RWPE2 (cell line): ENCODE results near the gene SV2B.

Experiments
- ATAC-seq: fragments of 200-7000 bp; cut with Tn5 transposase; 3 replicates; pipeline ENCODE4 v1.9.1; 2021; ENCODE audit warnings: low read depth
- DNase-seq: peaks from one replicate; pipeline ENCODE4 v3.0.0-alpha.2; 2020; ENCODE audit warnings: low spot score
- H3K27ac ChIP-seq: fragments of 450-650 bp; 2 replicates; pipeline ENCODE4 v1.5.1; 2017; ENCODE audit warnings: mild to moderate bottlenecking; ENCODE audit not compliant: poor library complexity, severe bottlenecking
- H3K27me3 ChIP-seq: fragments of 250-450 bp; sonication (Bioruptor Pico); 2 replicates; pipeline ENCODE4 v1.5.1; 2021; ENCODE audit warnings: mild to moderate bottlenecking, moderate library complexity; ENCODE audit not compliant: insufficient read depth, poor library complexity, severe bottlenecking
- H3K36me3 ChIP-seq: fragments of 250-450 bp; sonication (Bioruptor Pico); 2 replicates; pipeline ENCODE4 v1.5.1; 2020; ENCODE audit warnings: low read depth, mild to moderate bottlenecking, moderate library complexity
- H3K4me1 ChIP-seq: fragments of 250-450 bp; sonication (Bioruptor Pico); 2 replicates; pipeline ENCODE4 v1.5.1; 2021; ENCODE audit warnings: mild to moderate bottlenecking, moderate library complexity; ENCODE audit not compliant: insufficient read depth, poor library complexity, severe bottlenecking
- H3K4me3 ChIP-seq: fragments of 250-450 bp; sonication (Bioruptor Pico); 2 replicates; pipeline ENCODE4 v1.5.1; 2021; ENCODE audit warnings: mild to moderate bottlenecking, moderate library complexity; ENCODE audit not compliant: severe bottlenecking
- H3K9me3 ChIP-seq: fragments of 250-450 bp; sonication (Bioruptor Pico); 2 replicates; pipeline ENCODE4 v1.5.1; 2021; ENCODE audit warnings: mild to moderate bottlenecking, moderate library complexity; ENCODE audit not compliant: severe bottlenecking
- CTCF ChIP-seq: fragments of 450-650 bp; IDR thresholded peaks from one replicate; pipeline ENCODE4 v1.5.1; 2017; ENCODE audit warnings: mild to moderate bottlenecking, moderate library complexity; ENCODE audit not compliant: poor library complexity, severe bottlenecking

SV2B gene

GRCh38 chr15:91151781-91152563, 51.9 kb downstream of the SV2B start:
- H3K27me3 ChIP-seq, result peaks cover 13% of the 10 kb centered on the region
- H3K27ac ChIP-seq, result no peak overlapping the region
- H3K36me3 ChIP-seq, result no peaks in the 10 kb centered on the region
- H3K4me3 ChIP-seq, result no peak overlapping the region
- H3K4me1 ChIP-seq, result no peaks in the 10 kb centered on the region
- no peak for DNase-seq
- no peak for ATAC-seq
- no peaks in the 10 kb centered on the region for H3K9me3 ChIP-seq
- TF ChIP-seq CTCF, result no peak

- no peak overlapping the region for H3K27ac ChIP-seq
- peaks cover 13% of the 10 kb centered on the region for H3K27me3 ChIP-seq
- H3K36me3 ChIP-seq, result no peaks in the 10 kb centered on the region
- H3K4me1 ChIP-seq, result no peaks in the 10 kb centered on the region
- TF ChIP-seq CTCF, result no peak
- H3K4me3 ChIP-seq, result no peak overlapping the region
- no peak for DNase-seq
- ATAC-seq, result no peak
- H3K9me3 ChIP-seq, result no peaks in the 10 kb centered on the region
Measured at GRCh38 chr15:91152896-91153581, 53.0 kb downstream of the SV2B start.

GRCh38 chr15:91153954-91154353, 53.9 kb downstream of the SV2B start:
- Histone ChIP-seq H3K36me3 (no peaks in the 10 kb centered on the region), H3K4me1 (no peaks in the 10 kb centered on the region), H3K27me3 (peaks cover 18% of the 10 kb centered on the region), H3K9me3 (no peaks in the 10 kb centered on the region), H3K4me3 (no peak overlapping the region), H3K27ac (no peak overlapping the region)
- no peak for ATAC-seq
- DNase-seq, result no peak
- no peak for TF ChIP-seq CTCF

GRCh38 chr15:91156175-91156726, 56.2 kb downstream of the SV2B start:
- H3K4me1 ChIP-seq, result no peaks in the 10 kb centered on the region
- no peaks in the 10 kb centered on the region for H3K9me3 ChIP-seq
- TF ChIP-seq CTCF, result no peak
- no peak for DNase-seq
- no peak overlapping the region for H3K4me3 ChIP-seq
- H3K27me3 ChIP-seq, result peaks cover 32% of the 10 kb centered on the region
- H3K36me3 ChIP-seq, result no peaks in the 10 kb centered on the region
- no peak overlapping the region for H3K27ac ChIP-seq
- no peak for ATAC-seq
